IMR-90 (cell line): Measurements from ENCODE around the gene DNAJC17. TPM values are rescaled to one million over a fixed set of nuclear protein-coding genes. Genes with fewer than 3 reads are reported as not detected.

Source experiments
- ATAC-seq: fragments of 200-7000 bp; cut with Tn5 transposase; 2 replicates; pipeline ENCODE4 v1.9.1; 2020; ENCODE audit warnings: low read depth, mild to moderate bottlenecking, moderate library complexity
- BruUV-seq: library from RNA; stranded (reverse); fragments of 400-500 nt; replicated peaks from 2 replicates; lab custom pipeline; 2021; lab: Mats Ljungman, UMichigan
- CTCF ChIA-PET: fragments of 300-600 bp; formaldehyde crosslinking; extraction: SDS; loops from one replicate; lab custom pipeline; 2021; ENCODE audit warnings: antibody characterized with exemption; lab: Yijun Ruan, JAX
- POLR2A ChIA-PET: fragments of 300-600 bp; sonication (Branson Sonifier 250); formaldehyde crosslinking; loops from one replicate; lab custom pipeline; 2022; ENCODE audit warnings: antibody characterized with exemption; ENCODE audit not compliant: unreplicated experiment; lab: Charles Lee
- DNase-seq: peaks from one replicate; pipeline ENCODE4 v3.0.0; 2013
- H2AFZ ChIP-seq: replicated peaks from 2 replicates; pipeline ENCODE3; 2013; ENCODE audit warnings: low read length, mild to moderate bottlenecking; ENCODE audit not compliant: poor library complexity
- H2AK5ac ChIP-seq: 2 replicates; pipeline ENCODE4 v1.6.1; 2013; ENCODE audit warnings: low read depth, low read length, inconsistent platforms
- H2AK9ac ChIP-seq: replicated peaks from 2 replicates; pipeline ENCODE3; 2013; ENCODE audit warnings: mild to moderate bottlenecking, low read depth, low read length, moderate library complexity; ENCODE audit not compliant: poor library complexity
- H2BK120ac ChIP-seq: 2 replicates; pipeline ENCODE4 v1.6.1; 2013; ENCODE audit warnings: low read depth, low read length, inconsistent platforms
- H2BK15ac ChIP-seq: 3 replicates; pipeline ENCODE4 v1.6.1; 2013; ENCODE audit warnings: low read depth, low read length, inconsistent platforms
- H2BK20ac ChIP-seq: 2 replicates; pipeline ENCODE4 v1.6.1; 2013; ENCODE audit warnings: low read depth, mild to moderate bottlenecking, inconsistent platforms, low read length, moderate library complexity
- H2BK5ac ChIP-seq: 2 replicates; pipeline ENCODE4 v1.6.1; 2013; ENCODE audit warnings: mild to moderate bottlenecking, low read depth, low read length, inconsistent platforms; ENCODE audit not compliant: poor library complexity, severe bottlenecking
- H3K14ac ChIP-seq: replicated peaks from 2 replicates; pipeline ENCODE4 v1.6.1; 2013; ENCODE audit warnings: low read depth, low read length, inconsistent platforms
- H3K18ac ChIP-seq: 2 replicates; pipeline ENCODE4 v1.6.1; 2013; ENCODE audit warnings: low read depth, low read length, control low read depth
- H3K23ac ChIP-seq: 2 replicates; pipeline ENCODE4 v1.6.1; 2013; ENCODE audit warnings: low read depth, low read length, inconsistent platforms
- H3K27ac ChIP-seq: 2 replicates; pipeline ENCODE4 v1.5.1; 2013; ENCODE audit warnings: mild to moderate bottlenecking, control low read depth, low read length; ENCODE audit not compliant: insufficient read depth
- H3K27me3 ChIP-seq: 2 replicates; pipeline ENCODE4 v1.6.1; 2013; ENCODE audit warnings: low read length; ENCODE audit not compliant: control insufficient read depth, insufficient read depth
- H3K36me3 ChIP-seq: 2 replicates; pipeline ENCODE4 v1.6.1; 2013; ENCODE audit warnings: low read length, mixed read lengths; ENCODE audit not compliant: control insufficient read depth, insufficient read depth
- H3K4ac ChIP-seq: 2 replicates; pipeline ENCODE4 v1.6.1; 2013; ENCODE audit warnings: low read depth, low read length, inconsistent platforms
- H3K4me1 ChIP-seq: 2 replicates; pipeline ENCODE4 v1.6.1; 2013; ENCODE audit warnings: low read length, mixed read lengths; ENCODE audit not compliant: control insufficient read depth, insufficient read depth
- H3K4me2 ChIP-seq: 2 replicates; pipeline ENCODE4 v1.6.1; 2013; ENCODE audit warnings: low read depth, mild to moderate bottlenecking, control low read depth, low read length, moderate library complexity
- H3K4me3 ChIP-seq: 2 replicates; pipeline ENCODE4 v1.5.1; 2013; ENCODE audit warnings: low read depth, mild to moderate bottlenecking, control low read depth, low read length, moderate library complexity; ENCODE audit not compliant: insufficient read depth
- H3K56ac ChIP-seq: 2 replicates; pipeline ENCODE4 v1.6.1; 2013; ENCODE audit warnings: low read length, inconsistent platforms; ENCODE audit not compliant: insufficient read depth; ENCODE audit errors: extremely low read depth
- H3K79me1 ChIP-seq, 2 experiments: 2 replicates each; pipeline ENCODE4 v1.6.1; 2013; ENCODE audit warnings: low read length in 2 of 2, inconsistent platforms in 1 of 2, low read depth in 1 of 2
- H3K9ac ChIP-seq: 2 replicates; pipeline ENCODE4 v1.6.1; 2013; ENCODE audit warnings: low read depth, low read length, control low read depth
- H3K9me1 ChIP-seq: 2 replicates; pipeline ENCODE4 v1.6.1; 2013; ENCODE audit warnings: low read length, inconsistent platforms; ENCODE audit not compliant: insufficient read depth
- H3K9me3 ChIP-seq: 2 replicates; pipeline ENCODE4 v1.6.1; 2013; ENCODE audit warnings: low read length; ENCODE audit not compliant: control insufficient read depth, insufficient read depth
- H4K20me1 ChIP-seq: 2 replicates; pipeline ENCODE4 v1.6.1; 2013; ENCODE audit warnings: low read length, inconsistent platforms; ENCODE audit not compliant: insufficient read depth
- H4K5ac ChIP-seq: 2 replicates; pipeline ENCODE4 v1.6.1; 2013; ENCODE audit warnings: mild to moderate bottlenecking, low read depth, low read length, control low read depth
- H4K8ac ChIP-seq, 2 experiments: 2 replicates each; pipeline ENCODE4 v1.6.1; 2013; ENCODE audit warnings: low read depth in 2 of 2, low read length in 2 of 2, control low read depth in 1 of 2, inconsistent platforms in 1 of 2
- H4K91ac ChIP-seq: 2 replicates; pipeline ENCODE4 v1.6.1; 2013; ENCODE audit warnings: low read depth, low read length, inconsistent platforms; ENCODE audit not compliant: insufficient read depth
- BHLHE40 ChIP-seq: fragments of 150-350 bp; IDR thresholded peaks from 2 replicates; pipeline ENCODE4 v1.6.1; 2016; ENCODE audit warnings: mild to moderate bottlenecking, low read depth, low read length
- CEBPB ChIP-seq: IDR thresholded peaks from 2 replicates; pipeline ENCODE4 v1.6.1; 2012; ENCODE audit warnings: low read depth, low read length, improper control_type of control experiment
- CHD1 ChIP-seq: IDR thresholded peaks from 2 replicates; pipeline ENCODE4 v1.6.1; 2012; ENCODE audit warnings: low read depth, low read length, improper control_type of control experiment
- MAFK ChIP-seq: IDR thresholded peaks from 2 replicates; pipeline ENCODE4 v1.6.1; 2012; ENCODE audit warnings: low read depth, low read length, improper control_type of control experiment
- MAZ ChIP-seq: IDR thresholded peaks from 2 replicates; pipeline ENCODE4 v1.6.1; 2012; ENCODE audit warnings: low read depth, mild to moderate bottlenecking, low read length, improper control_type of control experiment, moderate library complexity, borderline replicate concordance
- MXI1 ChIP-seq: IDR thresholded peaks from 2 replicates; pipeline ENCODE4 v1.6.1; 2012; ENCODE audit warnings: low read depth, mild to moderate bottlenecking, low read length, moderate library complexity, borderline replicate concordance
- NFE2L2 ChIP-seq: fragments of 150-350 bp; IDR thresholded peaks from 2 replicates; pipeline ENCODE4 v1.6.1; 2016; ENCODE audit warnings: low read depth, mild to moderate bottlenecking, low read length
- POLR2A ChIP-seq: IDR thresholded peaks from 2 replicates; pipeline ENCODE4 v1.6.1; 2012; ENCODE audit warnings: mild to moderate bottlenecking, low read depth, low read length
- RAD21 ChIP-seq: IDR thresholded peaks from 2 replicates; pipeline ENCODE4 v1.6.1; 2012; ENCODE audit warnings: low read length, improper control_type of control experiment
- RFX5 ChIP-seq: IDR thresholded peaks from 2 replicates; pipeline ENCODE4 v1.8.0; 2012; ENCODE audit warnings: low read depth, mild to moderate bottlenecking, low read length, moderate library complexity
- WGBS, 2 experiments: methylation state at CpG; one replicate each; pipeline versions ENCODE4 v1.1.5 to v1.1.7; 2013; ENCODE audit warnings: missing lambda C conversion rate in 2 of 2; ENCODE audit not compliant: insufficient read length in 1 of 2; ENCODE audit errors: extremely low coverage in 2 of 2; 5-methylcytosine and 5-hydroxymethylcytosine counted together
- dilution Hi-C: fragments of 300-500 bp; cut with HindIII; formaldehyde crosslinking; loops from one replicate; pipeline ENCODE4 v1.14.3; 2018; ENCODE audit warnings: low sequenced_read_pairs; ENCODE audit not compliant: unreplicated experiment
- in situ Hi-C: fragments of 300-500 bp; cut with MboI; formaldehyde crosslinking; loops from 3 replicates; pipeline ENCODE4 v1.14.3; 2019; ENCODE audit warnings: low sequenced_read_pairs, inconsistent platforms, mixed read lengths
- intact Hi-C: fragments of 100-400 bp; cut with micrococcal nuclease; formaldehyde crosslinking; loops from 2 replicates; pipeline ENCODE4 v1.10.0; 2022
- polyA plus RNA-seq, 3 experiments: library from polyadenylated mRNA; depleted of rRNA; stranded (reverse); fragments of >200 nt; gene quantifications; 2 replicates each; pipeline ENCODE4 v1.2.3, GENCODE V29; 2012; ENCODE audit warnings: low replicate concordance in 1 of 3
- total RNA-seq: library from RNA; depleted of rRNA; stranded (reverse); fragments of >200 nt; gene quantifications from 2 replicates; pipeline ENCODE4 v1.2.3, GENCODE V29; 2012
- TF ChIP-seq, protein P1 (sequence below): fragments of 150-350 bp; IDR thresholded peaks from 2 replicates; pipeline ENCODE4 v1.6.1; 2017; ENCODE audit warnings: mild to moderate bottlenecking, antibody characterized with exemption, low read length, low read depth
- TF ChIP-seq, protein P2 (sequence below): fragments of 150-350 bp; IDR thresholded peaks from 2 replicates; pipeline ENCODE4 v1.6.1; 2016; ENCODE audit warnings: low read depth, mild to moderate bottlenecking, low read length, moderate library complexity, borderline replicate concordance
- TF ChIP-seq, protein P3 (sequence below): conservative IDR thresholded peaks from 2 replicates; pipeline ENCODE4 v1.5.1; 2012; ENCODE audit warnings: mild to moderate bottlenecking, low read depth, low read length, improper control_type of control experiment

Gene DNAJC17
- total and polyA plus RNA-seq, 2 of the 4 experiments (the other 2 are of a cell fraction) = 58.6 to 107 TPM

DNA sequence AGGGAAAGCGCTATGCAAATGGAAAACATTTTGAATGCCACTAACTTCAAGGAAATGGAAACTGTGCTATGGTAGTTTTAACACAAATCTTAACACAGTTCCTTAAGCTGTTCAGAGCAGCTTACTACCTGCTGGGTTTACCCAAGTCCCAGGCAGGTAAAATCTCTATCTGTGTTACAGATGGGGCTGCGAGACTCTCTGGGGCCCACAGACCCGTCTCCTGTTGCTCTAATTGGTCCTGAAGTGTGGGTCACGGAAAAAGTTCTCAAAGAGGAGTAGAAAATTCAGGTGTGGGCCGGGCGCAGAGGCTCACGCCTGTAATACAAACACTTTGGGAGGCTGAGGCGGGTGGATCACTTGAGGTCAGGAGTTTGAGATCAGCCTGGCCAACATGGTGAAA, 17.3 kb downstream of the DNAJC17 start:
- Histone ChIP-seq H3K79me1 (peaks cover 45 to 78% of the 10 kb centered on the region in 2 experiments), H3K14ac (no peak overlapping the region), H2BK5ac (no peak overlapping the region), H3K9me1 (peaks cover 14% of the 10 kb centered on the region; the same call in 1 of the 2 replicates), H3K4me2 (no peak overlapping the region), H2BK15ac (no peak overlapping the region), H2AK9ac (no peak overlapping the region), H3K27ac (no peak overlapping the region), H2BK20ac (no peak overlapping the region), H3K56ac (no peak overlapping the region), H3K23ac (no peak overlapping the region), H3K27me3 (no peaks in the 10 kb centered on the region), H3K36me3 (peaks cover 2% of the 10 kb centered on the region; the same call in 1 of the 2 replicates), H4K5ac (no peak overlapping the region), H4K20me1 (peaks cover 42% of the 10 kb centered on the region; the same call in 1 of the 2 replicates), H3K4ac (no peak overlapping the region), H4K8ac (no peak overlapping the region), H3K9ac (no peak overlapping the region), H2AFZ (no peak overlapping the region), H2AK5ac (no peak overlapping the region), H3K9me3 (no peaks in the 10 kb centered on the region), H4K91ac (no peak overlapping the region), H3K18ac (no peak overlapping the region), H2BK120ac (no peak overlapping the region), H3K4me3 (no peak overlapping the region), H3K4me1 (peaks cover 13% of the 10 kb centered on the region)
- ChIA-PET POLR2A (no interaction called here), CTCF (interaction anchor here (0.6 kb wide), 1 partner anchor 247 kb away, joined by 3 read pairs; no protein-coding TSS in a partner anchor)
- ATAC-seq (no peak), DNase-seq (no peak)
- BruUV-seq = no TSS peak
- intact Hi-C loops (no loop called here), dilution Hi-C loops (no loop called here), in situ Hi-C loops (no loop called here)
- WGBS, 2 experiments = 93% methylated on average over 5 of the region's 8 CpGs; no CpG with 5 or more reads in 1 of the 2 experiments
- TF ChIP-seq, protein P1, sequence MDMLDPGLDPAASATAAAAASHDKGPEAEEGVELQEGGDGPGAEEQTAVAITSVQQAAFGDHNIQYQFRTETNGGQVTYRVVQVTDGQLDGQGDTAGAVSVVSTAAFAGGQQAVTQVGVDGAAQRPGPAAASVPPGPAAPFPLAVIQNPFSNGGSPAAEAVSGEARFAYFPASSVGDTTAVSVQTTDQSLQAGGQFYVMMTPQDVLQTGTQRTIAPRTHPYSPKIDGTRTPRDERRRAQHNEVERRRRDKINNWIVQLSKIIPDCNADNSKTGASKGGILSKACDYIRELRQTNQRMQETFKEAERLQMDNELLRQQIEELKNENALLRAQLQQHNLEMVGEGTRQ = no peak
- no peak for TF ChIP-seq CEBPB
- TF ChIP-seq, protein P2, sequence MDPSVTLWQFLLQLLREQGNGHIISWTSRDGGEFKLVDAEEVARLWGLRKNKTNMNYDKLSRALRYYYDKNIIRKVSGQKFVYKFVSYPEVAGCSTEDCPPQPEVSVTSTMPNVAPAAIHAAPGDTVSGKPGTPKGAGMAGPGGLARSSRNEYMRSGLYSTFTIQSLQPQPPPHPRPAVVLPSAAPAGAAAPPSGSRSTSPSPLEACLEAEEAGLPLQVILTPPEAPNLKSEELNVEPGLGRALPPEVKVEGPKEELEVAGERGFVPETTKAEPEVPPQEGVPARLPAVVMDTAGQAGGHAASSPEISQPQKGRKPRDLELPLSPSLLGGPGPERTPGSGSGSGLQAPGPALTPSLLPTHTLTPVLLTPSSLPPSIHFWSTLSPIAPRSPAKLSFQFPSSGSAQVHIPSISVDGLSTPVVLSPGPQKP = no peak
- TF ChIP-seq POLR2A = no peak
- TF ChIP-seq RAD21 = no peak
- TF ChIP-seq, protein P3, sequence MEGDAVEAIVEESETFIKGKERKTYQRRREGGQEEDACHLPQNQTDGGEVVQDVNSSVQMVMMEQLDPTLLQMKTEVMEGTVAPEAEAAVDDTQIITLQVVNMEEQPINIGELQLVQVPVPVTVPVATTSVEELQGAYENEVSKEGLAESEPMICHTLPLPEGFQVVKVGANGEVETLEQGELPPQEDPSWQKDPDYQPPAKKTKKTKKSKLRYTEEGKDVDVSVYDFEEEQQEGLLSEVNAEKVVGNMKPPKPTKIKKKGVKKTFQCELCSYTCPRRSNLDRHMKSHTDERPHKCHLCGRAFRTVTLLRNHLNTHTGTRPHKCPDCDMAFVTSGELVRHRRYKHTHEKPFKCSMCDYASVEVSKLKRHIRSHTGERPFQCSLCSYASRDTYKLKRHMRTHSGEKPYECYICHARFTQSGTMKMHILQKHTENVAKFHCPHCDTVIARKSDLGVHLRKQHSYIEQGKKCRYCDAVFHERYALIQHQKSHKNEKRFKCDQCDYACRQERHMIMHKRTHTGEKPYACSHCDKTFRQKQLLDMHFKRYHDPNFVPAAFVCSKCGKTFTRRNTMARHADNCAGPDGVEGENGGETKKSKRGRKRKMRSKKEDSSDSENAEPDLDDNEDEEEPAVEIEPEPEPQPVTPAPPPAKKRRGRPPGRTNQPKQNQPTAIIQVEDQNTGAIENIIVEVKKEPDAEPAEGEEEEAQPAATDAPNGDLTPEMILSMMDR = no peak
- TF ChIP-seq CHD1 = no peak
- no peak for TF ChIP-seq MXI1
- no peak for TF ChIP-seq BHLHE40
- TF ChIP-seq RFX5 = no peak
- no peak for TF ChIP-seq MAFK
- TF ChIP-seq NFE2L2 = no peak
- no peak for TF ChIP-seq MAZ
